AG08395 (cell line): ENCODE results near the gene SPATA1.
A peak's percentile ranks its signal among the peaks of the same experiment; 100 is the strongest.
"Not testable (repeated sequence)": the region's sequence is repeated elsewhere in the genome, so short reads cannot be mapped to it uniquely, and the experiment has no call there.

Experiments used
- DNase-seq: peaks from one replicate; pipeline ENCODE4 v3.0.0; 2012; ENCODE audit warnings: mixed read lengths, low spot score

The SPATA1 gene

GRCh38 chr1:84506002-84506728 is at the start of gene SPATA1, which contains the start of gene GNG5:
Gene SPATA1 (plus strand): TSS chr1:84506386. CDS start chr1:84516360, 9,974 bp downstream.
Gene GNG5 (minus strand): TSS chr1:84506581. CDS start chr1:84506091, 490 bp downstream.
- DNase-seq = peak; percentile 99

GRCh38 chr1:84462118-84462517 is 44.1 kb upstream of the SPATA1 start:
- no peak for DNase-seq

- DNase-seq = no peak
Observed at GRCh38 chr1:84467298-84467697, 38.9 kb upstream of the SPATA1 start.

GRCh38 chr1:84476225-84476624 is 30.0 kb upstream of the SPATA1 start:
- no peak for DNase-seq

- DNase-seq = peak; percentile 86
Observed at GRCh38 chr1:84478876-84479868, 27.0 kb upstream of the SPATA1 start, which contains the start of gene RPF1. Gene RPF1 (plus strand): TSS chr1:84479266. CDS start chr1:84479282, 16 bp downstream.

- DNase-seq = peak; percentile 2
Observed at GRCh38 chr1:84479998-84480397, 26.2 kb upstream of the SPATA1 start.

- DNase-seq = no peak
Observed at GRCh38 chr1:84480650-84481049, 25.5 kb upstream of the SPATA1 start.

- DNase-seq = no peak
Observed at GRCh38 chr1:84481317-84481716, 24.9 kb upstream of the SPATA1 start.

- DNase-seq = no peak
Observed at GRCh38 chr1:84488107-84488506, 18.1 kb upstream of the SPATA1 start.

GRCh38 chr1:84489766-84490165 is 16.4 kb upstream of the SPATA1 start:
- no peak for DNase-seq

- DNase-seq = no peak
Observed at GRCh38 chr1:84492726-84493125, 13.5 kb upstream of the SPATA1 start.

GRCh38 chr1:84493747-84494146 is 12.4 kb upstream of the SPATA1 start:
- no peak for DNase-seq

GRCh38 chr1:84496498-84496897 is 9.7 kb upstream of the SPATA1 start:
- no peak for DNase-seq

GRCh38 chr1:84497631-84498275 is 8.4 kb upstream of the SPATA1 start:
- DNase-seq = no peak

GRCh38 chr1:84502927-84503326 is 3.3 kb upstream of the SPATA1 start:
- no peak for DNase-seq

- DNase-seq = peak; percentile 19
Observed at GRCh38 chr1:84504580-84505492, 1.4 kb upstream of the SPATA1 start.

- DNase-seq = peak; percentile 72
Observed at GRCh38 chr1:84505493-84506001, 639 bp upstream of the SPATA1 start.

- DNase-seq = no peak
Observed at GRCh38 chr1:84506729-84507453, 705 bp downstream of the SPATA1 start.

GRCh38 chr1:84507887-84508286 is 1.7 kb downstream of the SPATA1 start:
- not testable (repeated sequence) for DNase-seq

GRCh38 chr1:84508510-84508909 is 2.3 kb downstream of the SPATA1 start:
- no peak for DNase-seq
